NCI-H345 treated with DMSO at 0.1 percent for 48 hours (cell line): ENCODE results near the gene GNG12.
"Not testable (repeated sequence)": the region's sequence is repeated elsewhere in the genome, so short reads cannot be mapped to it uniquely, and the experiment has no call there.

Experiments used
- DNase-seq: peaks from one replicate; lab custom pipeline; 2025; ENCODE audit not compliant: unreplicated experiment; lab: John Stamatoyannopoulos, UW

GNG12 gene

DNA sequence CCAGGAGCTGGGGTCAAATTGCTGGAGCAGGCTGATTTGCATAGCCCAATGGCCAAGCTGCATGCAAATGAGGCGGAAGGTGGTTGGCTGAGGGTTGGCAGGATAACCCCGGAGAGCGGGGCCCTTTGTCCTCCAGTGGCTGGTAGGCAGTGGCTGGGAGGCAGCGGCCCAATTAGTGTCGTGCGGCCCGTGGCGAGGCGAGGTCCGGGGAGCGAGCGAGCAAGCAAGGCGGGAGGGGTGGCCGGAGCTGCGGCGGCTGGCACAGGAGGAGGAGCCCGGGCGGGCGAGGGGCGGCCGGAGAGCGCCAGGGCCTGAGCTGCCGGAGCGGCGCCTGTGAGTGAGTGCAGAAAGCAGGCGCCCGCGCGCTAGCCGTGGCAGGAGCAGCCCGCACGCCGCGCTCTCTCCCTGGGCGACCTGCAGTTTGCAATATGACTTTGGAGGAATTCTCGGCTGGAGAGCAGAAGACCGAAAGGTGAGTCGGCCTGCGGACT is 148.2 kb downstream of the GNG12 start, which contains the start of gene GADD45A:
Gene GADD45A (plus strand): TSS at position 135 of the 491 bp plus-strand sequence. CDS start 294 bp downstream, at position 429.
- peak; percentile 97 for DNase-seq

DNA sequence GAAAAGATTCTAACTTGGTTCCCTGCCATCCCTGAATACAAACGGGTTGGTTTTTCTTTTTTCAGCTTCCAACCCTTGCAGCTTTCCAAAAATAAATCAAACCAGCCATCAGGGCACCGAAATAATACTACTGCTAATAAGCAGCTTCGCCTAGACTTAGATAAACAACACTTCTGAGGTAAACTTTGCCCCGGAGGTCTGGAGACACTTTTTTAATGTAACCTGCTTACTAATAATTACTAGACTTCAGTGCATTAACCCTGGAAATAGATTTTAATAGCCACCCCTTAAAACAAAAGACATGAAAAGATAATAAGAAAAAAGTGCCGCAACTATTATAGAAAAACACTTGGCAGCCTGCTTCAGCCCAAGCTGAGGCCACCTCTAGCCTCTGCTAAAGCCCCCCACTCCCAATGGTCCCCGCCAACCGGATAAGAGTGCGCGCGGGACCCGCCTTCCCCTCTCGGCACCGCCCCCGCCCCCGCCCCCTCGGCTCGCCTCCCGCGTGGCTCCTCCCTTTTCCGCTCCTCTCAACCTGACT is 148.7 kb downstream of the GNG12 start:
- no peak for DNase-seq

DNA sequence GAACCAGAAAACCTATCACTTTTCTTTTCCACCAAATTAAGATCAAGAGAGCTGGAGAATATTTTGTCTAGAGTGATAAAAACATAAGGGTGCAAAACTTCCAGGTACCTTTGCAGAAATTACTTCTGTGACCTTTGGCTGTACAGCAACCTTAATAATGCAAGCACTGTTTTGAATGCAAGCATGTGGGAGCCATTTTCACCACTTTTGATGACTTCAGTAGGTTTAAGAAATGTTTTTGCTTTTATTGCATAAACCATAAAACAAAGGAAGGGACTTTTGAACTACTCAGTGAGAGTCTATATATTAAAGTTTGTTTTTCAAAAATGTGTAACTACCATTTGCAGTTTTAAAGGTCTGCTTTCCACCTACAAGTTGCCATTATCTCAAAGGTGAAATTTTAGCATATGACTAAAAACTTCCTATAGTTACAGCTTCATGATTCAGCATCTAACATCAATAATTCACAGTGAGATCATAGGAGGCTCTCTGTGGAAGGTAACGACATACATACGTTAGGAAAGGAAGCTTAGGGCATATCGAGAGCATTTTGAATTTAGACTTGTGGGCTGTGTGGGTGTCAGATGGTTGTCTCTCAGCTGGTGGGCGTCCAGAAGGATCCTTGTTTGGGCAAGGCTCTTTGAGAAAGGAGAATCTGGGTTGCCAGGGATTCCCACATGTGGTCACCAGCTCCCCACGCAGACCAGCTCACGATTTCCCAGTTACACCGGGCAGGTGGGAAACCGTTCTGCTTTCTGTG is 149.3 kb downstream of the GNG12 start:
- no peak for DNase-seq

DNA sequence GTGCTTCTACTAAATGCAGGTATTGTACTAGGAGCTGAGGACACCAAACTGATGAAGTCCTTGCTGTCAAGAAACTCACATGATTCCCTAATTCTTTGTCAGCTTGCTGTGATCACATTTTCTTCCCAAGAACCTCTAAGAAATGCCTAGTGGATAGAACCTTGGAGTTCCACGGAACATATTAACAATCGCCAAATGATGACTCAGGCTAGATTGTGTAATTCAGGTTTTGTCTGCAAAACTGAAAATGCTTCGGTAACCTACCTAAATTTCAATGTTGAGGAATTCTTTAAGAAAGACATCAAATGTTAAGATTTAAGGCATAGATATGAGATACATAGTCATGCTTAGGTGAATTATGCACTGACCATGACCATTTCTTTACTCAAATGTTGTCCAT is 150.0 kb downstream of the GNG12 start:
- no peak for DNase-seq

DNA sequence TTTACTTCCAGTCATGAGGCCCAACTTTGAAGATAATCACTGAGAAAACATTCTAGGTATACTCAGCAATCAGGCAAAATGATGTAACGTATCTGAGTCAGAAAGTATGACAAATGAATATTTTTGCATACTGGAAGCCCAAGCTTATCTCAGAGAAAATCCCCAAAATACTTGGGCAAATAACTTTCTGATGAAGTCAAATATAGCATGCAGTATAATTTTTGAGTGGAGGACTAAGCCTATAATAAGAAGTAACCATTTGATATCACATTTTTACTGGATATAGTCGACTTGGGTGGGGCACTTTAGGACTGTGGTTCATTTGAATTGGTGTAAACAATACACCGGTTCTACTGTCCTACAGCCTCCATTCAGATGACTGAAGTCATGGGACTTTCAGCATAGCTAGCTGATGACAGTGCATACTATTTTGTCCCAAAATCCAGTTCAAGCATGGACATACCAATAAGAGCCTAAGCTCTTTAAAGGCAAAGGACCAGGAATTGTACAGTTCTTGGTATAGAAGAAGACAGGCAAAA is 150.5 kb downstream of the GNG12 start:
- DNase-seq, result no peak

DNA sequence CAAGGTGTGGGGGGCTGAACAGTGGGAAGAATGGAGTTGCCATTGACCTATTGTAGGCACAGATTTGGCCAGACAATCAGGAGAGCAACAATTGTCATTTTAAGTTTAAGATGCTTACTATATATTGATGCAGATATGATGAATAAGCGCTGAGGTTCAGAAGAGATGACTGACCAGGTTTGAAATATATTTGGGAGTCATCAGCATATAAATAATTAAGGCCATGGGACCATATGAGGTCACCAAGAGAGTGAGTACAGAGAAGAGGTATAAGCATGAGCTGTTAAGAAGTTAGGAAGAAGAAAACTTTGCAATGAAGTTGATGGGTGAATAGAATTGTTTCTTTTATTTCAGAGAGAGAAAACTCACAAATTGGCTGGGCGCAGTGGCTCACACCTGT is 152.8 kb downstream of the GNG12 start:
- DNase-seq, result no peak

DNA sequence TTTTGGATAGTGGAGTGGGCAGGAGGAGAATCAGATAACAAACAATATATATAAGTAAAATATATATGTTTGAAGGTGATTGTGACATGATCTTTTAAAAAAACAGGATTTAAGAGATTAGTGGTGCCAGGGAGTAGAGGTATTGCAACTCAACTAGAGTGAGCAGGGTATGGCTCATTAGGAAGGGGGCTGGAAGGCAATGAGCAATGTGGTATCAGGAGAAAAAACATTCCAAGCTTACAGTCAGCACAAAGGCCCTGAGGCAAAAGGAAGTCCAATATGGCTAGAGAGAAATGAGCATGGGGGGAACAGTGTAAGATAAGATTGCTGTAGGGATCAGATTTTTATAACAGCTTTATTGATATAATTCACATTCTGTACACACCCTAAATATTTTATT is 153.6 kb downstream of the GNG12 start:
- DNase-seq, result no peak

DNA sequence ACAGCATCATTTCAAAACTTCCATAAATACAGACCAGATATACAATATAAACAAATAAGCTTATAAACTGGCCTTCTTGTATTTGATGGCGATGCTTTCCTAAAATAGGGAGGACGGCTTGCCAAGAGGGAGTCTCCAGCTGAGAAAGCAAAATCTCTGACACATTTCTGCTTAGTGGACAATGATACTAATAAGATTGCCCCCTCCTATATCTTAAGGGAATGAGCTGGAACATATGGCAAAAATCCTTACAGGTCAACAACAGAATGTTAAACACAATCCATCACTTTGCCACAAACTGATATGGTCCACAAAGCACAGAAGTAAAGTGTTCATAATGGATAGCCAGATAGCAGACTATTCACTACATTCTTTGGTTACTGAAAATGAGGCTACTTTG is 155.3 kb downstream of the GNG12 start:
- DNase-seq, result no peak

DNA sequence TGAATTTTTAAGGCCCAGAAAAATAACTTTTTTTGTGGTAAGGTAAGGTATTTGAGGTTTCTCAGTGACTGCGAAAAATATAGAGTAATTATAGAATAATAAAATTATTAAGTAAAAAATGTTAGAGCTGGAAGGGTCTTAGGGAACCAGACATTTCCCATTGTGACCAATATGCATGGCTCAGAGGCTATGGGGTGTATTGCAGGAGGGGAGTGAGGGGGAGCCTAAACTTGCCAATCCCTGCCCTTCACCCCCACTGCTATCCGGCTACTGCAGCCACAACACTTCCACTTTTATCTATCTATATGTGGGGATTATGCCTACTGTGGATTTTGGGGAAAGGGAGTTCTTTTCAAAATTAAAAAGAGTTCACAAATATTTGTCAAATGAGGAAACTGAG is 155.9 kb downstream of the GNG12 start:
- DNase-seq, result no peak

DNA sequence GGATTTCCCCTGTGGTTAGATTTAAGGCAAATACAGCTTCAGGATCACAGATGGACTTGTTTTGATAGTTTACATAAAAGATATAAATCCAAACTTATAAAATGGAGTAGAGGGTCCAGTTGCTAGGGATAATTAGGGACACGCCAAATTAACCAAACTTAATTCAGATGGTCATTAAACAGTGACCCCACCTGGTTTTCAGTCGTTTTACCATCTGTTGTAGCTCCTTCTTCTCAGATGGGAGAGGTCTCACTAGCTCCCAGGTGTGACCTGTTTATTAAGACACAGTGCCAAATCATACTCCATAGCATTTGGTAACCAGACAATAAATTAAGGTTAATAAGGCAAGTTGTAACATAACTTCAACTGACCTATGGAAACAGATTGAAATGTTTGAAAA is 156.3 kb downstream of the GNG12 start:
- DNase-seq, result no peak

DNA sequence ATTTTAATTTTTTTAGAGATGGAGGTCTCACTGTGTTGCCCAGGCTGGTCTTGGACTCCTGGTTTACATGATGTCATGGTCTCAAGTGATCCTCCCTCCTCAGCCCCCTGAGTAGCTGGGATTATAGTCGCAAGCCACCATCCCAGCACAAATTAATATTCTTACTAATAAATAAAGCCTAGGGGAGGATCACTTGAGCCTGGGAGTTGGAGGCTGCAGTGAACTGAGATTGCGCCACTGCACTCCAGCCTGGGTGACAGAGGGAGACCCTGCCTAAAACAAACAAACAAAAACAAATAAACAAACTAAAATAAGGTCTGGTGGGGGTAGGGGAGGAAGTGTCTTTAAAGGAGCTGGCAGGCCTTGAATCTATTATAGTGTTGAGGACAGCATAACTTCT is 157.0 kb downstream of the GNG12 start:
- DNase-seq, result no peak

DNA sequence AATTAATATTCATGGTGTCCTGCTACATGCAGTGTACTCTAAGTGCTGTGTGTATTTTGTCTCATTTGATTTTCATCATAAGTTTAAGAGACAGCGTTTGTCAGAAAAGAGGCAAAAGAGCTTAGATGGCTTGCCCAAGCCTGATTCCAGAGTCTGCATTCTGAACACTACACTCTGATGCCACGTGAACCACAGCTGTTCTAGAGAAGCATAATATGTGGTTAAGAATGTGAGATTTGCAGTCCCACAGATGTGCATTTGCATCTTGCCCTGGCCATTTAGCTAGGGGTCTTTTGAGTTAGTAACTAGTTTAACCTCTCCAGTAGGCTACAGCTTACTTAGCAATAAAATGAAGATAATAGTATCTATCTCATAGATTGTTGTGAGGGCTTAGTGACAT is 157.5 kb downstream of the GNG12 start:
- no peak for DNase-seq

DNA sequence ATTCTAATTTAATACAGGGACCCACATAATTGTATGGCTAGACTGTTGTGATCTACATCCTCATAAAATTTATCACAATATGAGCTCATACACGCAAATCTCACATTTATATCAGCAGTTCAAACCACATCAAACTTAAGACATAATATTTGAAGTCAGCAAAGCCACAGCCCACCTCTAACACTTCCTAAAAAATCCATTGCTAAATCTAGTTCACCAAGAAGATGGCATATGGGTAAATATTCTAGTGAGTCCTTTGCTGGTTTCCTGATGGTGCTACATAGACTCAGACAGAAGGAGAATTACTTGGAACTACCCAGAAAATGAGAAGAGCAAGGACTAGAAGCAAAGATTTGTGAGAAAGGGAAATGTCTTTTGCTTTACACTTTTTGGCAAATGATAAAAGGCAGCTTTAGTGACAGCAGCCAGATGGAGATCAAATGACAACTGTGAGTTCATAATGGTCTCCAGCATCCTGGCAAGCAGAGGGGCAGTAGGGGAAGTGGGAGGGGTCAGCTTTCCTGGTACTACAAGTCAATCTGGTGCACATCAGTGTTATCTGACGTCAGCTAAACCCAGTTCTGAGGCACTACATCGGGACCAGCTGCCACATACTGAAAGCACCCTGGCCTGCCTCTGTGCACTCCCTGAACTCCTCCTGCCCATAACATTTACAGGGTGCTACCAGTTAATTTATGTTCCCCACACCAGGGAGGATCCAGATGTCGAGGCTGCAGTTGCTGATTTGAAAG is 158.8 kb downstream of the GNG12 start:
- peak; percentile 37 for DNase-seq

DNA sequence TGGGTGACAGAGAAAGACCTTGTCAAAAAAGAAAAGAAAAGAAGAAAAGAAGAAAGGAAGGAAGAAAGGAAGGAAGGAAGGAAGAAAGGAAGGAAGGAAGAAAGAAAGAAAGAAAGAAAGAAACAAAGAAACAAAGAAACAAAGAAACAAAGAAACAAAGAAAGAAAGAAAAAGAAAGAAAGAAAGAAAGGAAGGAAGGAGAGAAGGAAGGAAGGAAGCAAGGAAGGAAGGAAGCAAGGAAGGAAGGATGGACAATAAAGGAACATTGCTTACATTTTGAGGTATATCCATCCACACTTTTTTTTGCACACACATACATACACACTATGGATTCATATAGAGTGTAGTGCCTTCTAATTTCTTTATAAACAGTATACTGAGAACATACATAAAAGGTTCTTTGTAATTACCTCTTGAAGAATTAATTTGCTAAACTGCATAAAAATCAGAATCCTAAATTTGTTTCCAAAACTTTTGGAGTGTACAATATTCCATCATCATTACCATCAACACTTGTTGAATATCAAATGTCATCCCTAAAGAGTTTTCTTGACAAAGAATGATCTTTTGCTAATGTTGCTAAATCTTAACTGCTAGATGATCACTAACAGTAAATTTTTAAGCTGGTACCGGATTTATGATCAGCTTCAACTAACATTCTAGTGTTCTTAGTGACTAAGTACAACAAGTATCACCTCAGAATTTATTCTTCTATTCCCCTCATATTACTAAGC is 159.6 kb downstream of the GNG12 start:
- no peak for DNase-seq

DNA sequence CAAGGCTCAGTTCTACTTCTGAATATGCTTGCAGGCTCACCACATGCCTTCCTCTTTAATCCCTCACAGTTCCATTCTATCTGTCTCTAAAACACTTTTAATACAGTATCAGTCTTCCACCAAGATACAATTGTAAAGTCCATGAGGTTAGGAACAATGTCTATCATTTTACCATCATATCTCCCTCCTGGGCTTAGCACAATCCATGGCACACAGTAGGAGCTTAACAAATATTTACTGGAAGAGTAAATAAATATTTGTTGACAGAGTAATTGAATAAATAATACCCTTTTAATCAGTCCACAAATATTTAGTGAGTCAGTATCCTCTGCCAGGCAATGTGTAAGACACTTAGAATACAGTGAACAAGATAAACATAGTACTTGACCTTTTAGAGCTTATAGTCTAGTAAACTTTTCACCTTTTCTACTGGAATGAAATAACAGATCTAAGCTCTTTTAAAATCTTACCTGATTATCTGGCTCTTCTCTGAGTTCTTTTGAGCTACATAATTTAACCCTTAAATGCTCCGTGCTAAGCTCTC is 160.9 kb downstream of the GNG12 start:
- no peak for DNase-seq

DNA sequence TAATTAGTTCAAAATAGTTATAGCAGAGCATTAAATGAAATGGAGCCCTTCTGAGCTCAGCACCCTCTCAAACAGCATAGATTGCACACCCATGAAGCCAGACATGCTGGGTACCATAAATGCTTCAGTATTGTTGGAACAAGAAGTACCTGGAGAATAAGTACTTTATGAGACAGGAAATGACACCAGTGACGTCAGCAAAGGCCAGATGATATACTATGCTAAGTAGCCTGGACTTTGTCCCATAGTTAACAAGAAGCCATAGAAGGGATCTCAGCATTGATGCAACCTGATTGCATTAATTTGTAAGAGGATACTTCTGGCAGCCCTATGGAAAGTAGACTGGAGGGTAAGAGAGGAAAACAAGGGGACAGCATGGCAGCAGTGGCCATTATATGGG is 164.6 kb downstream of the GNG12 start:
- DNase-seq, result no peak

DNA sequence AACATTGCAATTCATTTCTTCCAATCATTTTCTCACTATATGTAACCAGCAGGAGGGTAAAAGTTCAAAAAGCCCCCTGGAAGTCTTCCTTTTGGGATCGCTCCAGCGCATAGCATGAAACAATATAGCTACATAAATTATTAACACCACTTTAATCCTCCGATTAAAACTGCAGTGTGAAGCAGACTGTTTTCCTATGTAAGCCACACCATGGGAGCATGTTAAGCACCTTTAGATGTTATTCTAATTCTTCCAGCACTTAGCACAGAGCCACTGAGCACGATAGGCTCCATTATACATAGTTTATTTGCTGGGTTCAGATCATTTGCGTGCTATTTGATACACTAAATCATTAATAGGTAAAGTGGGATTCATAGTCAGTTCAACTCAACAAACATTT is 166.6 kb downstream of the GNG12 start:
- no peak for DNase-seq

DNA sequence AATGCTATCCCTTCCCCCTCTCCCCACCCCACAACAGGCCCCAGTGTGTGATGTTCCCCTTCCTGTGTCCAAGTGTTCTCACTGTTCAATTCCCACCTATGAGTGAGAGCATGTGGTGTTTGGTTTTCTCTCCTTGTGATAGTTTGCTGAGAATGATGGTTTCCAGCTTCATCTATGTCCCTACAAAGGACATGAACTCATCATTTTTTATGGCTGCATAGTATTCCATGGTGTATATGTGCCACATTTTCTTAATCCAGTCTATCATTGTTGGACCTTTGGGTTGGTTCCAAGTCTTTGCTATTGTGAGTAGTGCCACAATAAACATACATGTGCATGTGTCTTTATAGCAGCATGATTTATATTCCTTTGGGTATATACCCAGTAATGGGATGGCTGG is 168.0 kb downstream of the GNG12 start:
- DNase-seq, result not testable (repeated sequence)

DNA sequence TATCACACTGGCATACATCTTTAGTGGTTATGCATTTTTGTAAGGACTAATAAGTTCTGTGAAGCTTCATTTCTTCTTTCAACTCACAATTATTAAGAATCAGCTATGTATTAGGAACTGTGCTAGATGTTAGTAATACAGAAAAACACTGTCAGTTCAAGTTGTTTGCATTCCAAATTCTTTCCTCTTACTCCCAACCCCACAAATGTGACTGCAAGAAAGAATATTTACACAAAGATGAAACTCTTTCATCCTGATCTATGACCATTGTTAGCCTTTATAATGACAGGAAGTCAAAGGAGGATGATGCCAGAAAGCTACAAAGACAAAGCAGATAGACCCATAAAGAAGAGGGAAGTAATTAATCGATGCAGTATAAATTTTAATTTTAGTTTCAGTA is 169.2 kb downstream of the GNG12 start:
- no peak for DNase-seq

DNA sequence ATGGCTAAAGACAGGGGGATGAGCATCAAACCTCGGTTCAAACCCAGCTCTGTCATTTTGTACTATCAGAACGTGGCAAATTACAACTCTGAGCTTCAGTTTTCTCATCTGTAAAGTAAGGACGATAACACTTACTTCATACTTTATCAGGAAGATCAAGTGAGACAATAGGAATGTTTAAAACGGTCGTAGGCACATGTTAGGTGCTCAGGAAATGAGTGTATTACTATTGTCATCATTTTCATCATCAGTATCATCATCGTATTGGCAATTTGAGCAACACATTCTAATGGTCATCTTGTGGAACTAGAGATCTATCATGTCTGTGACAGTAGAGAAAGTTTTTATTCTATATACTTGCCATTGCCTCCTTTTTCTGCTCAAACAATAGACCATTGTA is 170.4 kb downstream of the GNG12 start:
- no peak for DNase-seq

DNA sequence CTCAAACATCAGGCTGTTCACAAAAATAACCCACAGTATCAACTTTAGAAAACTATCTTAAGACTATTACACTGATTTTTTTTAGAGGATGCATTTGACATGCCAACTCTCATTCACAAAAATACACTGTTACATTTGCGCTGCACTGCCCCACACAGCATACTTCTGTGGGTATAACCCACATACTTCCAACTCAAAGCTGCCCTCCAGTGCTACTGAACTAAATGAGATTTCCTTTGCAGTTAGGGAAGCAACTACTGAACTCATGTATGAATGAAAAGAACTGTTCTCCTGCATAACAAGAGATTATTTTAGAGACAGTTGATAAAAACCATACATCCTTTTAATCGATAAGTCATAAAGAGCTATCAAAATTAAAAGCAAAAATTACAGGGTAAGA is 174.0 kb downstream of the GNG12 start:
- no peak for DNase-seq
